Ovary (tissue), 3 donors: ENCODE measurements around the gene CPED1.
"Not testable (repeated sequence)": the region's sequence is repeated elsewhere in the genome, so short reads cannot be mapped to it uniquely, and the experiment has no call there.

ENCODE experiments used
- CTCF ChIP-seq, 3 donors: fragments of 450-650 bp in 2 of 3; fragments of 200-600 bp in 1 of 3; IDR thresholded peaks; one replicate each; pipeline versions ENCODE4 v1.5.1 to v1.8.0; 2016 to 2022; ENCODE audit warnings: antibody characterized with exemption in 3 of 3, mild to moderate bottlenecking in 1 of 3
- POLR2A ChIP-seq: fragments of 450-650 bp; IDR thresholded peaks from one replicate; pipeline ENCODE4 v1.6.1; 2017; ENCODE audit warnings: antibody characterized with exemption, mild to moderate bottlenecking, moderate library complexity
- donor health status: DM: no; HTN: no; CAD: no.

DNA sequence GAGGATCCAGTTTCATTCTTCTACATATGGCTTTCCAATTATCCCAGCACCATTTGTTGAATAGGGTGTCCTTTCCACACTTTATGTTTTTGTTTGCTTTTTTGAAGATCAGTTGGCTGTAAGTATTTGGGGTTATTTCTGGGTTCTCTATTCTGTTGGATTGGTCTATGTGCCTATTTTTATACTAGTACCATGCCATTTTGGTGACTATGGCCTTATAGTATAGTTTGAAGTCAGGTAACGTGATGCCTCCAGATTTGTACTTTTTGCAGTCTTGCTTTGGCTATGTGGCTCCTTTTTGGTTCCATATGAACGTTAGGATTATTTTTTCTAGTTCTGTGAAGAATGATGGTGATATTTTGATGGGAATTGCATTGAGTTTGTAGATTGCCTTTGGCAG lies 48.8 kb downstream of the CPED1 start:
- not testable (repeated sequence) for TF ChIP-seq CTCF (IDR thresholded peaks at IDR 0.05); POLR2A
